Gastroesophageal sphincter (tissue), 3 donors: ENCODE data around the gene RPS18.
"Not testable (repeated sequence)": the region's sequence is repeated elsewhere in the genome, so short reads cannot be mapped to it uniquely, and the experiment has no call there.

Source experiments
- EP300 ChIP-seq: sonication (generic); formaldehyde crosslinking; IDR thresholded peaks from one replicate; pipeline ENCODE4 v1.6.1; 2017; ENCODE audit warnings: antibody characterized with exemption, mild to moderate bottlenecking
- POLR2A ChIP-seq, 2 donors: fragments of 450-650 bp; IDR thresholded peaks; one replicate each; pipeline ENCODE4 v1.6.1; 2017; ENCODE audit warnings: antibody characterized with exemption in 2 of 2, mild to moderate bottlenecking in 2 of 2, moderate library complexity in 1 of 2
- POLR2AphosphoS5 ChIP-seq: sonication (generic); formaldehyde crosslinking; IDR thresholded peaks from one replicate; pipeline ENCODE4 v1.6.1; 2017; ENCODE audit warnings: antibody characterized with exemption
- TF ChIP-seq, protein P1 (sequence below), 4 experiments: fragments of 200-600 bp in 2 of 4; fragments of 450-650 bp in 2 of 4; sonication (generic) in 1 of 4; IDR thresholded peaks; one replicate each; pipeline ENCODE4 v1.5.1; 2017 to 2019; ENCODE audit warnings: antibody characterized with exemption in 4 of 4, mild to moderate bottlenecking in 2 of 4, moderate library complexity in 2 of 4

GRCh38 chr6:33226503-33227120 lies 45.3 kb upstream of the RPS18 start:
- TF ChIP-seq POLR2A (IDR thresholded peaks at IDR 0.05); EP300; POLR2AphosphoS5: not testable (repeated sequence)
- TF ChIP-seq, protein P1, sequence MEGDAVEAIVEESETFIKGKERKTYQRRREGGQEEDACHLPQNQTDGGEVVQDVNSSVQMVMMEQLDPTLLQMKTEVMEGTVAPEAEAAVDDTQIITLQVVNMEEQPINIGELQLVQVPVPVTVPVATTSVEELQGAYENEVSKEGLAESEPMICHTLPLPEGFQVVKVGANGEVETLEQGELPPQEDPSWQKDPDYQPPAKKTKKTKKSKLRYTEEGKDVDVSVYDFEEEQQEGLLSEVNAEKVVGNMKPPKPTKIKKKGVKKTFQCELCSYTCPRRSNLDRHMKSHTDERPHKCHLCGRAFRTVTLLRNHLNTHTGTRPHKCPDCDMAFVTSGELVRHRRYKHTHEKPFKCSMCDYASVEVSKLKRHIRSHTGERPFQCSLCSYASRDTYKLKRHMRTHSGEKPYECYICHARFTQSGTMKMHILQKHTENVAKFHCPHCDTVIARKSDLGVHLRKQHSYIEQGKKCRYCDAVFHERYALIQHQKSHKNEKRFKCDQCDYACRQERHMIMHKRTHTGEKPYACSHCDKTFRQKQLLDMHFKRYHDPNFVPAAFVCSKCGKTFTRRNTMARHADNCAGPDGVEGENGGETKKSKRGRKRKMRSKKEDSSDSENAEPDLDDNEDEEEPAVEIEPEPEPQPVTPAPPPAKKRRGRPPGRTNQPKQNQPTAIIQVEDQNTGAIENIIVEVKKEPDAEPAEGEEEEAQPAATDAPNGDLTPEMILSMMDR (IDR thresholded peaks at IDR 0.05) = not testable (repeated sequence)
